Measurements from ENCODE around the gene ICOS. TPM values are rescaled to one million over a fixed set of nuclear protein-coding genes. Genes with fewer than 3 reads are reported as not detected.

The ICOS gene
- total and polyA plus RNA-seq, 2 experiments from 2014 or later = 0.10 TPM; not detected in 1

DNA sequence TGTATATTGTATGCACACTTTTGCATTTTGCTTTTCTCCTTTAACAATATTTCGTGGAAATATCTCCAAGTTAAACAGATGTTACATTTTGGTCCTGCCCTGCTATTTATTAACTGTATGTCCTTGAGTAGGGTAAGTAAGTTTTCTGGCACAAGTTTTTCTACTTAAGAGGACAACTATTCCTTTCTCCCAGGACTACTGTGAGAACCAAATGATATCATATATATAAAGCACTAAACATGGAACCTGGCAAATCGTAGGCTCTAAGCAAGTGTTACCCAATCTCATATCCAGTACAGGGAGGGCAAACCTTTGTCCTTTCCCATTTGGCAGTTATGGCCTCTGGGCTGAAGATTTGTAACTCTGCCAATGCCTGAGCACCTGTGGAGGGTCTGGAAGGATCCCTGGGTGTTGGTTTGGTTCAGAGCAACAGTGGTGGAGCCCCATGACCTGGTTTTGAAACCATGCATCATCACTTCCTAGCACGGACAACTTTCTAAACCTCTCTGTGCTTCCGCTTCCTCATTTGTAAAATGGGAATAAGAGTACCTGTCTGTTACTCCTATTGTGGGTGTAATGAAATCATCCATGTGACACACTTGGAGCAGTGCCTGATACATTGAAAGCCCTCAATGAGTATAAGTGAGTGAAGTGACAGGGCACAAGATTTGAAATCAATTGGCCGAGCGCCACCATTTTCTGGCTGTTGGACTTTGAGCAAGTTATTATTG lies 28.3 kb upstream of the ICOS start:
- H3K9me3 ChIP-seq (ENCODE audit: low read depth) = no peaks in the 10 kb centered on the region
- no peaks in the 10 kb centered on the region for H3K27me3 ChIP-seq
- no peaks in the 10 kb centered on the region for H3K9me2 ChIP-seq (replicated peaks; ENCODE audit: insufficient read depth)
- no peaks in the 10 kb centered on the region for H3K79me2 ChIP-seq
- TF ChIP-seq EZH2phosphoT487 (IDR thresholded peaks at IDR 0.05; ENCODE audit: low read depth, severe bottlenecking, unreplicated experiment) (no peak), EZH2 (IDR thresholded peaks at IDR 0.05; ENCODE audit: borderline replicate concordance) (no peak), CTCF (IDR thresholded peaks at IDR 0.05; ENCODE audit: poor library complexity) (no peak)
- H3K36me3 ChIP-seq (replicated peaks; ENCODE audit: insufficient read depth, low read depth) = no peaks in the 10 kb centered on the region
- H3K4me3 ChIP-seq = no peak overlapping the region
- no peak overlapping the region for H3K27ac ChIP-seq
- H3K4me1 ChIP-seq (ENCODE audit: insufficient read depth) = peaks cover 9% of the 10 kb centered on the region
- H3K4me2 ChIP-seq = no peak overlapping the region
- H2AFZ ChIP-seq = no peak overlapping the region
- 96% methylated on average over 6 of the region's 6 CpGs for WGBS (ENCODE audit: low lambda C conversion rate, missing lambda C conversion rate)
- DNase-seq (ENCODE audit: low spot score) = no peak
- H4K20me1 ChIP-seq (ENCODE audit: insufficient read depth, poor library complexity, severe bottlenecking) = no peaks in the 10 kb centered on the region

DNA sequence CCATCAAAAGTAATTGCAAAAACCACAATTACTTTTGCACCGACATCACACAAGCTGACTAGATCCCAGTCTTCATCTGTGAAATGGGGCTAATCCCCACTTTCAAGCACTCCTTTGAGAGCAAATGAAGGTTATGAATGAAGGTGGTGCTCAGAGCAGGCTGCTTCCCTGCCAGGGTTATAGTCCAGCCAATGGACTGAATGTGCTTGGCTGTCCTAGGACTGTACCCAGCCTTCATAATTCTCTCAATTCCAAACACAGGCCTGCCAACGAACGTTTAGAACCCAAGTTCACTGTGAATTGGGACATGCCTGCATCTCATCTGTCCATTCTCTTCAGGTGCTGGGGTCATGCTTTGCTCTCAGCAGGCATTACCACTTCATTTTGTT lies 27.8 kb upstream of the ICOS start:
- peaks cover 9% of the 10 kb centered on the region for H3K4me1 ChIP-seq (ENCODE audit: insufficient read depth)
- no peaks in the 10 kb centered on the region for H3K9me3 ChIP-seq (ENCODE audit: low read depth)
- H3K27ac ChIP-seq = peak overlapping the region; percentile 6
- peak overlapping the region; percentile 57 for H3K4me2 ChIP-seq
- H4K20me1 ChIP-seq (ENCODE audit: insufficient read depth, poor library complexity, severe bottlenecking) = no peaks in the 10 kb centered on the region
- no peak for DNase-seq (ENCODE audit: low spot score)
- peak overlapping the region; percentile 16 for H2AFZ ChIP-seq
- 89% methylated on average over 3 of the region's 3 CpGs for WGBS (ENCODE audit: low lambda C conversion rate, missing lambda C conversion rate)
- H3K4me3 ChIP-seq = no peak overlapping the region
- no peaks in the 10 kb centered on the region for H3K36me3 ChIP-seq (replicated peaks; ENCODE audit: insufficient read depth, low read depth)
- H3K9me2 ChIP-seq (replicated peaks; ENCODE audit: insufficient read depth) = no peaks in the 10 kb centered on the region
- no peaks in the 10 kb centered on the region for H3K79me2 ChIP-seq
- TF ChIP-seq EZH2phosphoT487 (IDR thresholded peaks at IDR 0.05; ENCODE audit: low read depth, severe bottlenecking, unreplicated experiment) (no peak), CTCF (IDR thresholded peaks at IDR 0.05; ENCODE audit: poor library complexity) (no peak)
- H3K27me3 ChIP-seq = no peaks in the 10 kb centered on the region

DNA sequence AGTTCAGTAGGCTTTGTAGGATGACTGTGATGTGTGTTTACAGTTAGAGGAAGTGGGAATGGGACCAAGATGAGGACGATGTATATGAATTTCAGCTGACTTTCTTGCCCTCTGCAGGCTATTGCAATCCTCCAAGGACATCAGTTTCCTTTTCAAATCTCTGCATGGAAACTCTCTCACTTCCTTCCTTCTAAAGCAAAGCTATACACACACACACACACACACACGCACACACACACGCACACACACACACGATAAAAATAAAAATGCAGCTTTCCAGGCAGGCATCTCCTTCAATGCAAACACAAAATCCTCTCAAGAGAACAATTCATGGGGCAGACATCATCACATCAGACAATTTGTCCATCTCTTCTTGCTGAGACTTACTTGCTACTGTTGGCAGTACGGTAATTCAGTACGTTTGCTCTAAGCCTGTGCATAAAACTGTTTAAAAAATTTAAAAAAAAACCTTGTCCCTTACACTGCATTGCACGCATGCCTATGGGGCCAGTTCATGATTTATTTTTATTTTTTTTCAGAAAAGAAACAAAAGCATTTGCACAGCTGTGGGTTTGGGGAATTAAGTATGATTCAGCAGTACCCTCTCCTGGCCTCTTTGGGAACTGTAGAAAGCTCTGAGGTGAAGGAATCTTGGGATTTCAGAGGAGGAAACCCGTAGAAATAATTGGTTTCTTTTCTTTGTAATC lies 27.1 kb upstream of the ICOS start:
- Histone ChIP-seq H3K9me3 (ENCODE audit: low read depth) (no peaks in the 10 kb centered on the region), H3K27ac (peak overlapping the region; percentile 6), H3K4me1 (ENCODE audit: insufficient read depth) (peaks cover 9% of the 10 kb centered on the region), H3K79me2 (no peaks in the 10 kb centered on the region), H3K4me3 (no peak overlapping the region), H3K9me2 (replicated peaks; ENCODE audit: insufficient read depth) (no peaks in the 10 kb centered on the region), H2AFZ (peak overlapping the region; percentile 37), H4K20me1 (ENCODE audit: insufficient read depth, poor library complexity, severe bottlenecking) (no peaks in the 10 kb centered on the region), H3K36me3 (replicated peaks; ENCODE audit: insufficient read depth, low read depth) (no peaks in the 10 kb centered on the region), H3K4me2 (peak overlapping the region; percentile 57), H3K27me3 (no peaks in the 10 kb centered on the region)
- DNase-seq (ENCODE audit: low spot score) = peak; percentile 66
- TF ChIP-seq EZH2 (IDR thresholded peaks at IDR 0.05; ENCODE audit: borderline replicate concordance) (no peak), CTCF (IDR thresholded peaks at IDR 0.05; ENCODE audit: poor library complexity) (peak; percentile 83), EZH2phosphoT487 (IDR thresholded peaks at IDR 0.05; ENCODE audit: low read depth, severe bottlenecking, unreplicated experiment) (no peak)
- WGBS (ENCODE audit: low lambda C conversion rate, missing lambda C conversion rate) = 38% methylated on average over 8 of the region's 8 CpGs

Measured in hepatocyte (in vitro differentiated cells).